Cerebellar nuclear complex (tissue), 1 donor: ENCODE results near the gene GRM2.

ENCODE experiments used
- DNase-seq, 2 experiments: peaks; one replicate each; lab custom pipeline; 2025; lab: John Stamatoyannopoulos, UW

The GRM2 gene

DNA sequence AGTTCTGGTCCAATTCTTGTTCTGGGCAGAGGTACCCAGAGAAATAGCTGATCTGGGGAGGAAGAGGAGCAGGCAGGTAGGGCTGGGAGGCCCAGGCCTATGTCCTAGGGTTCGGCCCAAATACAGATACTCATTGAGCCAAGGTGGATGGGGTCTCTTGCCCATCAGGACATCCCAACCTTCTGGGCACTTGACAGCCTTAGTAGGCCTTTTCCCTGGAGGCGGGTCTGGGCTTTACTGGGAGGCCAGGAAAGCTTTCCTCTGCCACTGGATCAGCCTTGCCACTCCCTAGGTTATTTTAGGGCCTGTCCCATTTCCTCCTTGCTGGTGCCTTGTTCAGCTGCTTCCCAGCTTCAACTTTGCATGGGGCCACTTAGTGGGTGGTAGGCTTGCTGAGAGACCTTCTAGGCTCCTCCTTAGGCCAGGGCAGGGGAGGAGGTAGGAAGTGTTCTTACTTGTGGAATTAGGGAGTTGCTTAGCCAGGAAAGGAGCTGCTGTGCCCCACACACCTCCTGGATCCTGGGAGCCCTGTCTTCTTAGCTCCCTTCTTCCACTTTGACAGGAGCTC lies 26.1 kb upstream of the GRM2 start:
- DNase-seq, result no peak

DNA sequence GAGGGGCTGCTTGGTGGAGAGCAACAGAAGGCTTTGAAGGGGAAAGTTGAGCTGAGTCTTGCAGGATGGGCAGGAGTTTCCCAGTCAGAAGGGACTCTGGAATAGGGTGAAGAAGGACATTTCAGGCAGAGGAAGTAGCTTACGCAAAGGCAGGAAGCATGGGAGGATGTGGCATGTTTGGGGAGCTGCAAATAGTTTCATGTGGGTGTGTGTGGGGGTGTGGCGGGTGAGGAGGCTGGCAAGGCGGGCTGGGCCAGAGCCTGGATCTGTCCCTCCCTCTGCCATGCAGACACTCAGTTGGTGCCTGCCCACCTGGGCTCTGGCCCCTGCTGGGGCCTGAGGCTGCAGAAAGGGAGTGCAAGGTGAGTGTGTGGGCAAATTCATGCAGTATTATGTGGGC lies 25.4 kb upstream of the GRM2 start:
- no peak for DNase-seq

GRCh38 chr3:51682079-51682478 lies 24.8 kb upstream of the GRM2 start:
- DNase-seq, result peak in 1 of 2 experiments; percentile 10

DNA sequence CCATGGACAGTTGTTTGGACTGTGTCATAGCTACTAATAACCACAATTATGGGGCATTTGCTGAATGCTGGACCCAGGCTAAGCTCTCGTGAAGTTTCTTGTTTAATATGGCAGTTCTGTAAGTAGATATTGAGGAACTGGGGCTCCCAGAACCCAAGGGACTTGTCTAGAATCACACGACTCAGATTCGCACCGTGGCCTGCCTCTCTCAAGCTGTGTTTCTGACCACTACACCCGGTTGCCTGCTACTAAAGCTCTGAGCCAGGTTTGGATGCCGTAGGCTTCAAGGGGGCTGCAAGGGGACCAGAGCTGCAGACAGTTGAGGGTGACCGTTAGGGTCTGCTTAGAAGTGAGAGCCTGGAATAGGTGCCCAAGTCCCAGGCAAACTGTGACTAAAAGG lies 24.3 kb upstream of the GRM2 start:
- no peak for DNase-seq

DNA sequence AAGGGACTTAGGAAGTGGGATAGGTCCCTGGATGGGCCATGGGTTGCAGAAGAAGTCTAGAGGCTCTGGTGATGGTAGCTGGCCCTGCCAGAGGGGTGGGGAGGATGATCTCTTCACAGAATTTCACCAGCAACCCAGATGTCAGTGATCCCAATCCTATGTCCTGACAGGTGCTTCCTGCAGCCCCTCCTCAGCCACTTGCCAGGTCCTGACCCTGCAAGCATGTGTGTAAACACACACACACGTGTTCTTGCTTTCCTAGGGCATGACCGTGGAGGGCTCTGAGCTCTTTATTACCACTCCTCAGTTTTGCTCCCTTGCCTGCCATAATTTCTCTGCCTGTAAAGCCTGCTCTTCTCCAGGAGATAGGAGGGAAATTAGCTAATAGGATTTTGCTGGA lies 23.3 kb upstream of the GRM2 start:
- no peak for DNase-seq

- DNase-seq, result no peak
Observed at GRCh38 chr3:51684971-51685751, 21.7 kb upstream of the GRM2 start.

DNA sequence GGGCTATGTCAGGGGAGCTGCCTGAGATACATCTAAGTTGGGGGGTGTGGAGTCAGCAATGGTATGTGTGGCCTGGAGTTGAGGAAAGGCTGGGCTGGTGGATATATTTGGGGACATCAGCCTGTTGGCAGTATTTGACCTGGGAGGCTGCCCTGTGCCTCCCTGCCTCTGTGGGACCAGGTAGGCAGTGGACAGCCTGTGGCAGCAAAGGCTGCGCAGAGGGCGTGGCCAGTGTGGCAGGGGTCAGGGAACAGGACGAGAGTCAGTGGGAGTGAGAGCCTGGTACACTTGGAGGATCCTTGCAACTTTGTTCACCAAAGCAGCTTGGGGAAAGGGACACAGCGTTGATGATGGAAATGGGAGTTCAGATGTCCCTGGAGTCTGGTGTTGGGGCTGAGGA lies 20.8 kb upstream of the GRM2 start:
- no peak for DNase-seq

DNA sequence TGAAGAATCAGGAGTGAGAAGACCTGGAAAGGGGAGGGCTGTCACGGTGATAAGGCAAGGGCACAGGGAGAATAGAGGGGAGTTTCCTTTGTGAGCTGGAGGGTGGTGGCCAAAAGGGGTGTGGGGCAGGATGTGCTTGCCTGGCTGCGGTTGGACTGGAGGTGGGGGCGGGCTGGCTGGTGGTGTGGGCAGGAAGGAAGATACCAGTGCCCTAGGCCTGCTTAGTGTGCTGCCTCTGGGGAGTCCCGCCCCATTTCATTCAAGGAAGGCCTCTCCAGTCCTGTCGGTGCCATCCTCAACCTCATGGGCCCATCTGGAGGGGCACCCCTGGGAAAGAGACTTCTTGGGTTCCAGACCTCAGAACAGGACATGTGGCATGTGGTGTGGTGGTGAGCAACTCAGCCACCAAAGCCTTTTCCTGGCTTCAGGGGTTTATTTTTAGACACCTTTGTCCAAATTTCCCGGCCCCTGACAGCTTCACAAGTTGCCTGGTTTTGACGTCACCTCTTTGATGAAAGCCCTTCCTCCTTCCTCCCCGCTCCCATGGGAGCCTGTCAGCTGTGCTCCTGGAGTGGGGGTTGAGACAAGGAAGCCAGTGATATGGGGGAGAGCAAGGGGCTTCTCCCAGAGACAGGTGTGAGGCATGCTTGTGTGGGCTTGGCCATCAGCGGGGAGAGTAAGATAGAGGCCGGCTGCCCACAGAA lies 20.2 kb upstream of the GRM2 start:
- DNase-seq, result no peak

GRCh38 chr3:51687431-51688205 lies 19.2 kb upstream of the GRM2 start:
- DNase-seq, result no peak

DNA sequence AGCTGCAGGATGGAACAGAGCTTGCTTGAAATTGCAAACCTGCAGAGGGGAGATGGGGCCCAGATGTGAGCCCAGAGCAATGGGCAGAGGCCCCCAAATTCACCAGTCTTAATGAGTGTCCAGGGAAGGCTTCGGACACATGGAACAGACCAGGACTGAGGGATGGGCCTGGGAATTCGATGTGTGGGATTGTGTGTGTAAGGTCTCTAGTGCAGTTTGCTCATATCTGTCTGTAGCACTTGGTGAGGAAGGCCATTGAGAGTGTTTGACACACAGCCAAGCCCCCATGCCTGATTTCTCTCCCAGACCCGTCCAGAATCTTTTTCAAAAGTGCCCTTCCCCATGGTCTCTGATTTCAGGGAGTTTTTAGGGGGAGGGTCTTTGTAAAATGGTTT lies 18.7 kb upstream of the GRM2 start:
- DNase-seq, result no peak

GRCh38 chr3:51691021-51691420 lies 15.8 kb upstream of the GRM2 start:
- DNase-seq, result no peak

DNA sequence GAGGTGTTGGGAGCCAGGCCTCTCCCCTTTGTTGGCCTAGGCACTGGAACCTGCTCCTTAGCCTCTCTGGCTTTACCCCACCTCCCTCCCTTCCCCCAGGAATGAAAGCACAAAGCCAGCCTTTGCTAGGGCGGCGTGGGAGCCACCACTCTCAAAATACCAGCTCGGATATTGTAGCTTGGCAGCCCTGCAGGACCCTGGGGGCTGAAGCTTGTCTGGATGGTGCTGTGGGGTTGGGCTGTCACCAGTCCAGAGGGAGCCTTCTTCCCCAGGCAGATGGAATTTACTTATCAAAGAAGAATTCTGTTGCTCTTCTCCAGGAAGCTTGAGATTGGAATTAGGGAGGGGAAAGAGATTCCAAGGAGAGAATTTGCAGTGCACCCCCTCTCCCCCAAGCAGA lies 14.9 kb upstream of the GRM2 start:
- no peak for DNase-seq

DNA sequence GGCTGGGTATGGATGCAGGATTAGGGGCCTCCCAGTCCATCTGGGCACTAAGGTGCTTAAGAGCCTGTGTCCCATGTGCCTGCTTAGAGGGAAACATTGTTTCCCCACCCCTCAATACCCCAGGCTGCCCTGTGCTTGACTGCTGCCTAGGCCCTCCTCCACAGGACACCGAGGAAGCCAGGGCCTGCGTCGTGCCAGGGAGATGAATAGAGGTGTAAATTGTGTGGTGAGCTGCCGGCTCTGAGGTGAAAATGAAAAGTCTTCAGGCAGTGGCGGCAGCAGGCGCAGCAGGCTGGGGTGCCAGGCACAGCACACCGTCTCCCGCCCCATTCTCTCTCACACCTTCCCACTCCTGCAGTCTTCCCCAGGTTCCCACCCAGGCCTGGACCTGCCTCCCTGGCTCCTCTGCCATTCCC lies 13.9 kb upstream of the GRM2 start:
- no peak for DNase-seq

DNA sequence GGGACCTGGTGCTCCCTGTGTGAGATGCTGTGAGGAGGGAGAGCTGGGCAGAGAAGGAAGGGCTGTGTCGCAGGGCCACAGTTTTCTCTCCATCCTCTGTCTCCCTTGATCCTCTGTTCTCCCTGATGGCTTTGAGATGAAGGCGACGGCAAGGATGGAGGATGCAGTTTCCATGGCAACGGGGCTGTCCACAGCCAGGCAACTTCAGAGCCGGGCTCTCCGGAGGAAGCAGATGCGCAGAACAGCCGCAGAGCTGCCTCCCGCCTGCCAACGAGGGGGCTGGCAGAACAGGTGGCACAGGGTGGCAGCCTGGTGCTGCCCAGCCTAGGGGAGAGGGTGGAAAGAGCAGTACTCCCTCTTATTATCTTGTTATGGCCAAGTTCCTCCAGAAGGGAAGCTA lies 9.9 kb upstream of the GRM2 start:
- DNase-seq, result no peak

GRCh38 chr3:51698209-51698608 lies 8.7 kb upstream of the GRM2 start:
- DNase-seq, result no peak

- no peak for DNase-seq
Observed at GRCh38 chr3:51700403-51700802, 6.5 kb upstream of the GRM2 start.

DNA sequence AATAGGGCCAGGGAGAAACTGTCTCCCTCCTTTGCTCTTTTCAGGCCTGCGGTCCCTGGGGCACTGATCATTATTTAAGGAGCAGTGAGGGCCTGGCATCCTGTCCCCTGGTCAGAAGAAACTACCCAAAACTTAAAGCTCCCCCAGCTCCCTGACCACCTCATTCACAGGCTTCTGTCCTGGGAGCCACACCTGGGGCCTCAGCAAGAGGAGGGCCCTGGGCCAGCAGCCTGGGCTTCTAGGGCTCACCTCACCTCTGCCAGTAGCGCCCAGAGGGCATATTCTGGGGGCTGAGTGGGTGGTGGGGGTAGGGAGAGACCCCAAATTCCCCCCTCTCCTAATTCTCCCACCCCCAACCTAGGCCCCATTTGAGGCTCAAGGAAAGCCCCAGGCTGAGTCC lies 4.7 kb upstream of the GRM2 start:
- no peak for DNase-seq

DNA sequence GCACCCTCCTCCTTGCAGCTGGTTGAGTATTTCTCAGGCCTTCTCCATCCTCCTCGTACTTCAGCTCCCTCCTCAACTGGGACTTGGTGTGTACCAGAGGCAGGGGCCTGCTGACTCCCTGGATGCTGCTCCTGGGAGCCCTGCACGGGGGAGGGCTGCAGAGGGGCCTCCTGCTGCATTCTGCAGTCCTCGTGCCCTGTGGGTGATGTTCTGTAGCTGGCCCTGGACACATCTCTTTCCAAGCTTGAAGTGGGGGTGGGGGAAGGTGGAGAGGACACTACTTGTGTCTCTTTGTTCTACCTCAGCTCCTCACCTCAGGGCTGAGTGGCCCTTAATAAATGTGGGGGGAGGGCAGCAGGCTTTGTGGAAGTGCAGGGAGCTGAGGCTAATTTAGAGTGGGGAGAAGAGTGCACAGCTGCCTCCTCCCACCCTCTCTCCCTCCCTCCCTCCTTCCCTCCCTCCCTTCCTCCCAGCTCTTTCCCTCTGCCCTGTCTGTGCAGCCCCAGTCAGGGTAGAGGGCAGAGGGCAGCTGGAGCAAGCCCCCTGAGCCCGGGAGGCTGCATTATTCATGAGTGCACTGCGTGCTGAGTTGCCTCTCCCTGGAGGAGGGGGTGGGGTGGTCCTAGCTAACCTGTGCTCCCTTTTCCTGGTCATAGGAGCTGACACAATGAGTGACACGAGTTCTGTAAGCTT lies 3.7 kb upstream of the GRM2 start:
- no peak for DNase-seq

DNA sequence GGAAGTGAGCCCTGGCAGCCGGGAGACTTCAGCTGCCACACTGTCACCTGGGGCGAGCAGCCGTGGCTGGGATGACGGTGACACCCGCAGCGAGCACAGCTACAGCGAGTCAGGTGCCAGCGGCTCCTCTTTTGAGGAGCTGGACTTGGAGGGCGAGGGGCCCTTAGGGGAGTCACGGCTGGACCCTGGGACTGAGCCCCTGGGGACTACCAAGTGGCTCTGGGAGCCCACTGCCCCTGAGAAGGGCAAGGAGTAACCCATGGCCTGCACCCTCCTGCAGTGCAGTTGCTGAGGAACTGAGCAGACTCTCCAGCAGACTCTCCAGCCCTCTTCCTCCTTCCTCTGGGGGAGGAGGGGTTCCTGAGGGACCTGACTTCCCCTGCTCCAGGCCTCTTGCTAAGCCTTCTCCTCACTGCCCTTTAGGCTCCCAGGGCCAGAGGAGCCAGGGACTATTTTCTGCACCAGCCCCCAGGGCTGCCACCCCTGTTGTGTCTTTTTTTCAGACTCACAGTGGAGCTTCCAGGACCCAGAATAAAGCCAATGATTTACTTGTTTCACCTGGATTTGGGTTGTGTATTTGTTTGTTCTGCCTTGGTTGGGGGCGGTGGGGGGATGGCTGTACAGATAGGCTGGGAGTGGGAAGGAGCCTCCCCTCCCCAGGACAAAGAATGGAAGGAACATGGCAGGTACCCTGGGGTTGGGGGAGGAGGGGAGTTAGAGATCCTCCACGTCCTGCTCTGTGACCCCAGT lies 2.9 kb upstream of the GRM2 start:
- no peak for DNase-seq

DNA sequence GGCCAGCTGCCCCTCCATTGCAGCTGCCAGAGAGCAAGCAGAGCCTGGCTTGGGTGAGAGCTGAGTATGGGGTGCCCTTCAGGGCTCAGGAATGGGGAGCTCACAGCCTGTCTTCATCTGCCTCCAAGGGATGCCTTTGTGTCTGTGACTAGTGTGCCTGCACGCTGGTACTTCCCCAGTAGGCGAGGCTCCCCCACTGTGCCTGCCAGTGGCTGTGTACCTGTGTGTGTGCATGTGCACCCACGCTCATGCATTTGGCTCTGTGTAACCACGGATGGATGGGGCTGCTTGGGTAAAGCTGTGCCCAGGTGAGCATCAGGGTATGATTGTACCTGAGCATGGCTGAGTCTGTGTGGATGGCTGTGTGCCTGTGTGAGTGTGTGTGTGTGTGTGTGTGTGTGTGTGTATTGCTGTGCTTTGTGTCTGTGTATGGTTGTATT lies 2.3 kb upstream of the GRM2 start:
- DNase-seq, result no peak
